ENCODE measurements around the gene ZNF629. TPM values are rescaled to one million over a fixed set of nuclear protein-coding genes. Genes with fewer than 3 reads are reported as not detected.

ZNF629 gene
- total RNA-seq, 1 experiment from 2014 or later = 18.4 TPM

DNA sequence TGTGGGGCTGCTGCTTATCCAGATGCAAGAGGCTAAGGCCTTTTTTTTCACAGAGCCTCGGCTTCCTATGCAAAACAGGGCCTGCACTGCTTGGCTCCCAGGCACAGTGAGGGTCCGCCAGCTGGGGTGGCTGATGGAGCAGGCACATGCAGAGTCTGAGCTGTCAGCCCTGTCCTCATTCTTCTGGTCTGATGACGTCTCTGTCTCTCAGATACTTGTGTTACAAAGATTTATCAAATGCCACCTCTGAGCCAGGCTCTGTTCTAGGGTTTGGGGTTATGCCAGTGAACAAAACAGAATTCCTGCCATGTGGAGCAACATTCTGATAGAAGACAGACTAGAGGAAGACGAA lies 20.1 kb downstream of the ZNF629 start:
- H3K9me2 ChIP-seq (ENCODE audit: insufficient read depth) = no peaks in the 10 kb centered on the region
- peaks cover 33% of the 10 kb centered on the region for H3K79me2 ChIP-seq (ENCODE audit: insufficient read depth, low read length)
- DNase-seq (ENCODE audit: low read depth, low spot score) (no peak), ATAC-seq (no peak)
- H3K4me3 ChIP-seq (replicated peaks in 1 of 2; ENCODE audit: low read depth in 1 of 2, low read length in 2 of 2) = no peak overlapping the region
- no peak overlapping the region for H3K27ac ChIP-seq (ENCODE audit: low read depth, low read length)
- POLR2A ChIA-PET = no interaction called here
- H4K20me1 ChIP-seq (ENCODE audit: insufficient read depth) = no peaks in the 10 kb centered on the region
- H2AFZ ChIP-seq (ENCODE audit: low read depth, low read length, poor library complexity, severe bottlenecking) = no peak overlapping the region
- peaks cover 55 to 64% of the 10 kb centered on the region in 2 experiments for H3K36me3 ChIP-seq (ENCODE audit: control insufficient read depth in 1 of 2, insufficient read depth in 2 of 2, low read length in 2 of 2)
- BruUV-seq (replicated peaks) = no TSS peak
- CTCF ChIA-PET = no interaction called here
- TF ChIP-seq ZNF274 (IDR thresholded peaks at IDR 0.05; ENCODE audit: low read depth, low read length) = no peak
- no peak for TF ChIP-seq CBX3 (IDR thresholded peaks at IDR 0.05; ENCODE audit: low read depth)
- TF ChIP-seq YY1 (IDR thresholded peaks at IDR 0.05; ENCODE audit: extremely low read depth, insufficient replicate concordance, low read depth, low read length) = no peak
- TF ChIP-seq SRF (IDR thresholded peaks at IDR 0.05; ENCODE audit: low read depth) = no peak
- TF ChIP-seq TCF7L2 (IDR thresholded peaks at IDR 0.05; ENCODE audit: borderline replicate concordance, extremely low read depth, insufficient read depth, insufficient read length) = no peak
- no peak for TF ChIP-seq EZH2 (IDR thresholded peaks at IDR 0.05)
- TF ChIP-seq, protein P1, sequence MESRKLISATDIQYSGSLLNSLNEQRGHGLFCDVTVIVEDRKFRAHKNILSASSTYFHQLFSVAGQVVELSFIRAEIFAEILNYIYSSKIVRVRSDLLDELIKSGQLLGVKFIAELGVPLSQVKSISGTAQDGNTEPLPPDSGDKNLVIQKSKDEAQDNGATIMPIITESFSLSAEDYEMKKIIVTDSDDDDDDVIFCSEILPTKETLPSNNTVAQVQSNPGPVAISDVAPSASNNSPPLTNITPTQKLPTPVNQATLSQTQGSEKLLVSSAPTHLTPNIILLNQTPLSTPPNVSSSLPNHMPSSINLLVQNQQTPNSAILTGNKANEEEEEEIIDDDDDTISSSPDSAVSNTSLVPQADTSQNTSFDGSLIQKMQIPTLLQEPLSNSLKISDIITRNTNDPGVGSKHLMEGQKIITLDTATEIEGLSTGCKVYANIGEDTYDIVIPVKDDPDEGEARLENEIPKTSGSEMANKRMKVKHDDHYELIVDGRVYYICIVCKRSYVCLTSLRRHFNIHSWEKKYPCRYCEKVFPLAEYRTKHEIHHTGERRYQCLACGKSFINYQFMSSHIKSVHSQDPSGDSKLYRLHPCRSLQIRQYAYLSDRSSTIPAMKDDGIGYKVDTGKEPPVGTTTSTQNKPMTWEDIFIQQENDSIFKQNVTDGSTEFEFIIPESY (IDR thresholded peaks at IDR 0.05; ENCODE audit: extremely low read depth, insufficient replicate concordance, low read length) = no peak
- no peak for TF ChIP-seq CEBPB (IDR thresholded peaks at IDR 0.05; ENCODE audit: low read depth)
- no peak for TF ChIP-seq ZFX (IDR thresholded peaks at IDR 0.05)
- no peak for TF ChIP-seq ELF1 (IDR thresholded peaks at IDR 0.05; ENCODE audit: borderline replicate concordance, low read depth)
- TF ChIP-seq, protein P2, sequence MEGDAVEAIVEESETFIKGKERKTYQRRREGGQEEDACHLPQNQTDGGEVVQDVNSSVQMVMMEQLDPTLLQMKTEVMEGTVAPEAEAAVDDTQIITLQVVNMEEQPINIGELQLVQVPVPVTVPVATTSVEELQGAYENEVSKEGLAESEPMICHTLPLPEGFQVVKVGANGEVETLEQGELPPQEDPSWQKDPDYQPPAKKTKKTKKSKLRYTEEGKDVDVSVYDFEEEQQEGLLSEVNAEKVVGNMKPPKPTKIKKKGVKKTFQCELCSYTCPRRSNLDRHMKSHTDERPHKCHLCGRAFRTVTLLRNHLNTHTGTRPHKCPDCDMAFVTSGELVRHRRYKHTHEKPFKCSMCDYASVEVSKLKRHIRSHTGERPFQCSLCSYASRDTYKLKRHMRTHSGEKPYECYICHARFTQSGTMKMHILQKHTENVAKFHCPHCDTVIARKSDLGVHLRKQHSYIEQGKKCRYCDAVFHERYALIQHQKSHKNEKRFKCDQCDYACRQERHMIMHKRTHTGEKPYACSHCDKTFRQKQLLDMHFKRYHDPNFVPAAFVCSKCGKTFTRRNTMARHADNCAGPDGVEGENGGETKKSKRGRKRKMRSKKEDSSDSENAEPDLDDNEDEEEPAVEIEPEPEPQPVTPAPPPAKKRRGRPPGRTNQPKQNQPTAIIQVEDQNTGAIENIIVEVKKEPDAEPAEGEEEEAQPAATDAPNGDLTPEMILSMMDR (IDR thresholded peaks at IDR 0.05 in 2 of 3, conservative IDR thresholded peaks at IDR 0.05 in 1 of 3; ENCODE audit: borderline replicate concordance in 1 of 3, insufficient read depth in 1 of 3, low read depth in 2 of 3, low read length in 2 of 3) = no peak
- TF ChIP-seq SIN3A (IDR thresholded peaks at IDR 0.05; ENCODE audit: low read depth) = no peak
- no peak for TF ChIP-seq FOSL1 (IDR thresholded peaks at IDR 0.05; ENCODE audit: low read depth)
- TF ChIP-seq, protein P3, sequence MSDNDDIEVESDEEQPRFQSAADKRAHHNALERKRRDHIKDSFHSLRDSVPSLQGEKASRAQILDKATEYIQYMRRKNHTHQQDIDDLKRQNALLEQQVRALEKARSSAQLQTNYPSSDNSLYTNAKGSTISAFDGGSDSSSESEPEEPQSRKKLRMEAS (IDR thresholded peaks at IDR 0.05) = no peak
- TF ChIP-seq, protein P4, sequence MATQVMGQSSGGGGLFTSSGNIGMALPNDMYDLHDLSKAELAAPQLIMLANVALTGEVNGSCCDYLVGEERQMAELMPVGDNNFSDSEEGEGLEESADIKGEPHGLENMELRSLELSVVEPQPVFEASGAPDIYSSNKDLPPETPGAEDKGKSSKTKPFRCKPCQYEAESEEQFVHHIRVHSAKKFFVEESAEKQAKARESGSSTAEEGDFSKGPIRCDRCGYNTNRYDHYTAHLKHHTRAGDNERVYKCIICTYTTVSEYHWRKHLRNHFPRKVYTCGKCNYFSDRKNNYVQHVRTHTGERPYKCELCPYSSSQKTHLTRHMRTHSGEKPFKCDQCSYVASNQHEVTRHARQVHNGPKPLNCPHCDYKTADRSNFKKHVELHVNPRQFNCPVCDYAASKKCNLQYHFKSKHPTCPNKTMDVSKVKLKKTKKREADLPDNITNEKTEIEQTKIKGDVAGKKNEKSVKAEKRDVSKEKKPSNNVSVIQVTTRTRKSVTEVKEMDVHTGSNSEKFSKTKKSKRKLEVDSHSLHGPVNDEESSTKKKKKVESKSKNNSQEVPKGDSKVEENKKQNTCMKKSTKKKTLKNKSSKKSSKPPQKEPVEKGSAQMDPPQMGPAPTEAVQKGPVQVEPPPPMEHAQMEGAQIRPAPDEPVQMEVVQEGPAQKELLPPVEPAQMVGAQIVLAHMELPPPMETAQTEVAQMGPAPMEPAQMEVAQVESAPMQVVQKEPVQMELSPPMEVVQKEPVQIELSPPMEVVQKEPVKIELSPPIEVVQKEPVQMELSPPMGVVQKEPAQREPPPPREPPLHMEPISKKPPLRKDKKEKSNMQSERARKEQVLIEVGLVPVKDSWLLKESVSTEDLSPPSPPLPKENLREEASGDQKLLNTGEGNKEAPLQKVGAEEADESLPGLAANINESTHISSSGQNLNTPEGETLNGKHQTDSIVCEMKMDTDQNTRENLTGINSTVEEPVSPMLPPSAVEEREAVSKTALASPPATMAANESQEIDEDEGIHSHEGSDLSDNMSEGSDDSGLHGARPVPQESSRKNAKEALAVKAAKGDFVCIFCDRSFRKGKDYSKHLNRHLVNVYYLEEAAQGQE (IDR thresholded peaks at IDR 0.05; ENCODE audit: low read depth) = no peak
- TF ChIP-seq, protein P5, sequence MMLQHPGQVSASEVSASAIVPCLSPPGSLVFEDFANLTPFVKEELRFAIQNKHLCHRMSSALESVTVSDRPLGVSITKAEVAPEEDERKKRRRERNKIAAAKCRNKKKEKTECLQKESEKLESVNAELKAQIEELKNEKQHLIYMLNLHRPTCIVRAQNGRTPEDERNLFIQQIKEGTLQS (IDR thresholded peaks at IDR 0.05) = no peak
- no peak for TF ChIP-seq POLR2A (IDR thresholded peaks at IDR 0.05; ENCODE audit: borderline replicate concordance, extremely low read depth, insufficient read depth, insufficient read length)
- TF ChIP-seq EGR1 (IDR thresholded peaks at IDR 0.05; ENCODE audit: low read depth) = no peak
- TF ChIP-seq SP1 (IDR thresholded peaks at IDR 0.05; ENCODE audit: low read depth) = no peak
- TF ChIP-seq EZH2phosphoT487 (IDR thresholded peaks at IDR 0.05; ENCODE audit: borderline replicate concordance) = no peak
- H3K4me2 ChIP-seq (ENCODE audit: low read length) = no peak overlapping the region
- H3K9ac ChIP-seq (ENCODE audit: low read length) = no peak overlapping the region
- RAD21 ChIA-PET (ENCODE audit: low non-redundant PET in 1 of 2, low total read pairs in 2 of 2, uncharacterized antibody in 2 of 2, unreplicated experiment in 2 of 2) = no interaction called here
- H3K9me3 ChIP-seq (ENCODE audit: control insufficient read depth in 1 of 2, insufficient read depth in 1 of 2, low read depth in 1 of 2, low read length in 2 of 2) = no peaks in the 10 kb centered on the region
- H3K27me3 ChIP-seq (ENCODE audit: insufficient read depth, low read length) = no peaks in the 10 kb centered on the region
- H3K4me1 ChIP-seq (ENCODE audit: control insufficient read depth in 1 of 2, insufficient read depth in 2 of 2, low read length in 2 of 2) = peaks cover 6 to 12% of the 10 kb centered on the region in 2 experiments; a peak in 2 of 4 replicates
- intact Hi-C loops (cut with micrococcal nuclease) = no loop called here
